GM13977 (cell line): ENCODE data around the gene PAPSS1.

Experiments used
- DNase-seq: peaks from one replicate; pipeline ENCODE4 v3.0.0; 2012; ENCODE audit warnings: low spot score
- CTCF ChIP-seq: IDR thresholded peaks from 2 replicates; pipeline ENCODE4 v1.5.1; 2012; ENCODE audit warnings: mild to moderate bottlenecking, control low read depth; ENCODE audit not compliant: insufficient read depth; ENCODE audit errors: extremely low read depth, missing control alignments
- in situ Hi-C: fragments of 300-500 bp; cut with MboI; formaldehyde crosslinking; loops from one replicate; pipeline ENCODE4 v1.12.0; 2022; ENCODE audit warnings: low sequenced_read_pairs, low pct_unique_long_range_greater_than_20kb, mixed read lengths, inconsistent platforms; ENCODE audit not compliant: unreplicated experiment

PAPSS1 gene

GRCh38 chr4:107622006-107622405 lies 98.0 kb downstream of the PAPSS1 start:
- no peak for DNase-seq
- in situ Hi-C loops: no loop called here
- no peak for TF ChIP-seq CTCF

GRCh38 chr4:107619731-107620130 lies 100.3 kb downstream of the PAPSS1 start:
- TF ChIP-seq CTCF: no peak
- no peak for DNase-seq
- in situ Hi-C loops: no loop called here

GRCh38 chr4:107619066-107619465 lies 101.0 kb downstream of the PAPSS1 start:
- no peak for TF ChIP-seq CTCF
- in situ Hi-C loops: no loop called here
- no peak for DNase-seq

GRCh38 chr4:107618656-107619055 lies 101.4 kb downstream of the PAPSS1 start:
- in situ Hi-C loops: no loop called here
- no peak for DNase-seq
- TF ChIP-seq CTCF: no peak

- in situ Hi-C loops: no loop called here
- DNase-seq: no peak
- TF ChIP-seq CTCF: no peak
Observed at GRCh38 chr4:107616838-107617389, 103.1 kb downstream of the PAPSS1 start.

GRCh38 chr4:107615809-107616208 lies 104.2 kb downstream of the PAPSS1 start:
- TF ChIP-seq CTCF: no peak
- in situ Hi-C loops: no loop called here
- DNase-seq: no peak

GRCh38 chr4:107603430-107603829 lies 116.6 kb downstream of the PAPSS1 start:
- no peak for DNase-seq
- no peak for TF ChIP-seq CTCF
- in situ Hi-C loops: no loop called here
